Fibroblast of the aortic adventitia (primary cell): Measurements from ENCODE around the gene ASIC1. TPM values are rescaled to one million over a fixed set of nuclear protein-coding genes. Genes with fewer than 3 reads are reported as not detected.

Source experiments
- DNase-seq: peaks from one replicate; pipeline ENCODE4 v3.0.0-alpha.2; 2010; ENCODE audit warnings: low read depth
- H3K4me3 ChIP-seq: 2 replicates; pipeline ENCODE4 v1.5.1; 2011; ENCODE audit warnings: low read depth, mild to moderate bottlenecking, control low read depth, low read length, moderate library complexity
- CTCF ChIP-seq: IDR thresholded peaks from 2 replicates; pipeline ENCODE4 v1.5.1; 2011; ENCODE audit warnings: mild to moderate bottlenecking, low read length, control low read depth, inconsistent platforms; ENCODE audit not compliant: insufficient read depth
- total RNA-seq: library from RNA; depleted of rRNA; stranded (reverse); fragments of >200 nt; gene quantifications from 2 replicates; pipeline ENCODE4 v1.2.3, GENCODE V29; 2012; ENCODE audit warnings: low replicate concordance

Gene ASIC1
- total RNA-seq, 1 donor, result 4.9 TPM

GRCh38 chr12:50047693-50048250 lies 9.6 kb upstream of the ASIC1 start:
- no peak for DNase-seq
- H3K4me3 ChIP-seq, result no peak overlapping the region
- TF ChIP-seq CTCF, result no peak

GRCh38 chr12:50049254-50050118 lies 7.9 kb upstream of the ASIC1 start:
- TF ChIP-seq CTCF, result no peak
- no peak for DNase-seq

GRCh38 chr12:50050119-50050385 lies 7.3 kb upstream of the ASIC1 start:
- no peak overlapping the region for H3K4me3 ChIP-seq
- no peak for TF ChIP-seq CTCF
- DNase-seq, result no peak

More at GRCh38 chr12:50049254-50050118, 7.9 kb upstream of the ASIC1 start:
- no peak overlapping the region for H3K4me3 ChIP-seq

- DNase-seq, result peak; percentile 87
- H3K4me3 ChIP-seq, result peak overlapping the region; percentile 25
- TF ChIP-seq CTCF, result no peak
Measured at GRCh38 chr12:50050410-50051098, 6.8 kb upstream of the ASIC1 start.

- no peak for DNase-seq
- TF ChIP-seq CTCF, result no peak
- no peak overlapping the region for H3K4me3 ChIP-seq
Measured at GRCh38 chr12:50051101-50051806, 6.1 kb upstream of the ASIC1 start.

GRCh38 chr12:50052544-50052943 lies 4.9 kb upstream of the ASIC1 start:
- H3K4me3 ChIP-seq, result no peak overlapping the region
- DNase-seq, result no peak
- TF ChIP-seq CTCF, result no peak
